Sigmoid colon (tissue), 3 donors: Measurements from ENCODE around the gene NR4A3.
"Not testable (repeated sequence)": the region's sequence is repeated elsewhere in the genome, so short reads cannot be mapped to it uniquely, and the experiment has no call there.

Experiments
- CTCF ChIP-seq, 4 experiments: fragments of 450-650 bp in 3 of 4; fragments of 200-600 bp in 1 of 4; IDR thresholded peaks; one replicate each; pipeline ENCODE4 v1.5.1; 2016 to 2019; ENCODE audit warnings: antibody characterized with exemption in 4 of 4, mild to moderate bottlenecking in 3 of 4, moderate library complexity in 2 of 4
- POLR2A ChIP-seq, 2 donors: fragments of 450-650 bp; IDR thresholded peaks; one replicate each; pipeline ENCODE4 v1.6.1; 2016; ENCODE audit warnings: antibody characterized with exemption in 2 of 2, mild to moderate bottlenecking in 2 of 2, moderate library complexity in 2 of 2

- not testable (repeated sequence) for TF ChIP-seq POLR2A, CTCF (IDR thresholded peaks at IDR 0.05)
Observed at GRCh38 chr9:99857576-99857975, 35.9 kb downstream of the NR4A3 start.
